ENCODE data around the gene KAZN.

Gene KAZN

GRCh38 chr1:14924455-14925331 is 326.2 kb downstream of the KAZN start:
- DNase-seq = no peak

DNA sequence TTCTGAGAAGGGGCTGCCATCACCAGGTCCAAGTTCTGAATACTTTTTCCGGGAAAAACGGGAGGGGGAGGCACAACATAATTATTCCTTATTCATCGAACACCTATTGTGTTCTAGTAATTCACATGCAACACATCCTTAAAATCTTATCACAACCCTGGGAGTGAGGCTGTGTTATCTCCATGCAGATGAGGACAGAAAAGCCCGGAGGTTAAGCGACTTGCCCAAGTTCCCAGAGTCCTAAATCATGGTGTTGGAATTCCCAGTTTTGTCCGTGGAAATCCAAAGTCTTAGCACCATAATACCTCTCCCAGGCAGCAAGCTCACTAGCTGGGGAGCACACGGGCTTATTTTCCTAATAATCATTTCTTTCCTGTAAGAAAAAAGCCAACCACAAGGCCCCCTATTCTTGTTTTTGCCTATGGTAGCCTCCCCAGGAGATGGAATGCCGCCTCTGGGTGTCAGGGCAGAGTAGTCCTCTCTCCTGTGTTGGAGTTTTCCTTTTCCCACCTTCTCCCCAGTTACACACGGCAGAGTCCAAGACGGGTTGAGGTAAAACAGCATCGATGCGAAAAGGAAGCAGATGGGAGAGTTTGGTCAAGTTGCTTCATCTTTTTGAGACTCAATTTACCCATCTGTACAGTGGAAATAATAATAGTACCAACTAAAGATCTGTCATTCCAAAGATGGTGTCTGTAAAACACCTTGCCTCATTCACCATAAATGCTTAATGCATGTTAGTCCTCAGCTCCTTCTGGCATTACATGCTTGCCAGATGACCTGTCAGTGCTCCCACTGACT is 327.1 kb downstream of the KAZN start:
- no peak for DNase-seq

DNA sequence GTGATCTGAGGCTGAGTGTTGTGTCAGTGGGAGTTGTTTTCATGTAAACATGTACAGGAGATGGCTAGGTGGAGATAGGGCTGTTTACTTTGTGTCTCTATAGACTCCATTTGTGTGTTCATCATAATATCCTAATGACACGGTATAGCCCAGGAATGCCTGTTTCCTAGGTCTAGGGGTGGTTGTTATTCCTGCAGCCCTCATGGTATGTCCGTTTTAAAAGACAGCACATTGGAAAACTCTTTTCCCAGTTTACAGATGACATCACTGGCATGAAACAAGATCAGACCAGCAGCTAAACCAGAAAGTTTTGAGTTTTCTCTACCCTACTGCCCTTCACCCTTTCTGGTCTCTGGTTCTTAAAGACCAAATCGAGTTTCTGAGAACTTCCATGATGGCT is 327.7 kb downstream of the KAZN start:
- DNase-seq = no peak

GRCh38 chr1:14926818-14927575 is 328.5 kb downstream of the KAZN start:
- DNase-seq = no peak

GRCh38 chr1:14928412-14928811 is 329.9 kb downstream of the KAZN start:
- no peak for DNase-seq

GRCh38 chr1:14928886-14929546 is 330.5 kb downstream of the KAZN start:
- DNase-seq = no peak

DNA sequence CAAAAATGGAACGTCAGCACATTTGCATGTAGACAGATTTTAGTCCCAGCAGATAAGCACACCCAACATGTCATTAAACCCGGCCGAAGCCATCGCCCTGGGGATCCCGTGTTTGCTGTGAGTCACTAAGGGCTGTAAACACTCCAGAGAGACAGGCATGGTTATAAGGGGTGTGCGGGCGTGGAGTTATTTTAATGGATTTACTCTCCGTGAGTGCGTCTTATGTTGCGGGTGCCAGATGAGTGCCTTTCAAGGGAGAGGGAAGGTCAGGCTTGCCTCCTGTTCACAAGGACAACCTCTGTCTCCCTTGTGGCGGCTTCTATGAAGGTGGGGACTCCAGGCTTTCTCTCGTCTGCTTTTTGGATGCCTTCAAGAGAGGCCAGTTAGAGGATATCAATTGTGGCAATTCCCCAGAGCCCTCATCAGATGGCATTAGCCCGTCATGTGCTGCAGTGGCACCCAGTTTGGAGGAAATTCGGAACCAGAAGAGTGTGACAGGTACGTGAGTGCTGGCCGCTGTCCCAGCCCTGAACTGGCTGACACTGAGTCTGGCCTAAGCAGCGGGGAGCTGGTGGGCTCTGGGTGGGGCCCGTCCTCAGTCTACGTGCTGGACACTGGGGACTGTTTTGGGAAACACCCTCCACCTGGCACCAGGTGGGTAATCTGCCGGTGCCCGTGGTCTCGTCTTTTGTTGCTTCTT is 331.2 kb downstream of the KAZN start:
- no peak for DNase-seq

- peak; percentile 52 for DNase-seq
Measured at GRCh38 chr1:14930247-14930965, 331.9 kb downstream of the KAZN start.

DNA sequence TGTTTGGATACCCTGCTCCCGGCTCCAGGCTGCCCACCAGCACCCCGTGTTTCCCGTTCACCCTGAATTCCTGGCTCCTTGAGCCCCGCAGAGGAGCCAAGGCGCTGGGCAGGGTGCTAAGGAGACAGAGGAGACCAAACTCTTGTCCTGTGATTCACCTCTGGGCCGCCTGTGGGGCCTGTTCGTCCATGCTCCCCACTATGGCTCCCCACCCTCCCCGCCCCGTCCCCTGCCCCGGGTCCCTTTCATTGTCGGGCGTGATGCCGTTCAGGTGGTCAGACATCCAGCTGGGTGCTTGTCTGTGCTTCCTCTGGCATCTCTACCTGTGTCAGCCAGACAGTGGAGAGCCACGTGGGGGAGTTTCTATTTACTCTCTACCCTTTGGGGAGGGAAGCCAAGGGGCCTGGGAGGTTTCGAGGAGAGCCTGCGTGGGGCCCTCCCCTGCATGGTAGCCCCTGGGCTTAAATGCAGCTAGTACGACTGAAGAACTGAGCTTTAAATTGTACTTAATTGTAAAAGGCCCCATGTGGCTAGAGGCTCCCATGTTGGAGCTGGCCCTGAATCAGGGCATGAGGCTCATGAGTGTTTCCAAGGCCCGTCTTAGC is 333.7 kb downstream of the KAZN start:
- DNase-seq = no peak

- no peak for DNase-seq
Measured at GRCh38 chr1:14934867-14935266, 336.4 kb downstream of the KAZN start.

DNA sequence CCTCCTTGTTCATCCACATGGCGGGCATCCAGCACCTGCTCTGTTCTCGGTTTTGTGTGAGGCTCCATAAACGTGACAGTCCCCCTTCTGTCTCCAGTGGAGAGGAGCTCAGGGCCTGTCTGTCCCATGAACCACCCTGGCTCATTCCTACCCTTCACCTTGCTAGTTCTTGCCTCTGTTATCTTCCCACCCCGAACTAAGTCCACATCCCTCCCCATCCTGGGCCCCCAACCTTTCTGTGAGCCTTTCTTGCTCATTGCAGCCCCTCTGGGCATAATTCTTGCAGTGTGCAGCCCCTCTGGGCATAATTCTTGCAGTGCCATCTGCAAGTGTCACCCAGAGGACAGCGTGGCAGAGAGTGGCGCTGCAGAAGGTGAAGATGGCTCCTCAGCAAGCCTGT is 338.3 kb downstream of the KAZN start:
- DNase-seq = no peak

DNA sequence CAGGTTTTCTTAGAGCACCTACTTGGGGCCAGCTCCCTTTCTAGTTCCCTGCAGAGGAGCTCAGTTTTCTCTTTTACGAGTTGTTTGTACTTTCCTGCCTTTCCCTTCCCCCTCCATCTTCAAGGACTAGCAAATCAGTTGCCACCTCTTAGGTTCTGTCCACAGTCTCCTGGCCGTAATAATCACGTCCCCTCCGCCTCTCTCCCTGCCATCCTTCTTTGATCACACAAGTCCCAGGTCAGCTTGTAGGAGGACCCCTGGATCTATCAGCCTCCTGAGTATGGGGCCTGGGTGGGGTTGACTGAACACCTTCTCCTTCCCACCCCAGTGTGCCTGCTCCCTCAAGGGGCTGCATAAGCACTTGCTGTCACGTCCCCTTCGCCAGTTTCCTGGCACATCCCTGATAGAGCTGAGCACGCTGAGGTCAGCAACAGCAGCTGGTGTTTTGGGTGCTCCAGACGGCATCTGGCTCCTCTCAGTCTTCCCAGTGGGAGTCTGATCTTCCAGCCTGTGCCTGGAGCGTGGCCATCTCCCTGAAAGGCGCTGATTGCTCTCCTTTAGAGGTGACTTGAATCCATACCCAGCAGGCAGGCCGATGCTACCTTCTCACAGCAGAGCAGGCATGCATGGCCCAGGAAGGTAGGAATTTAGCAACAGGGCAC is 338.9 kb downstream of the KAZN start:
- peak; percentile 89 for DNase-seq

DNA sequence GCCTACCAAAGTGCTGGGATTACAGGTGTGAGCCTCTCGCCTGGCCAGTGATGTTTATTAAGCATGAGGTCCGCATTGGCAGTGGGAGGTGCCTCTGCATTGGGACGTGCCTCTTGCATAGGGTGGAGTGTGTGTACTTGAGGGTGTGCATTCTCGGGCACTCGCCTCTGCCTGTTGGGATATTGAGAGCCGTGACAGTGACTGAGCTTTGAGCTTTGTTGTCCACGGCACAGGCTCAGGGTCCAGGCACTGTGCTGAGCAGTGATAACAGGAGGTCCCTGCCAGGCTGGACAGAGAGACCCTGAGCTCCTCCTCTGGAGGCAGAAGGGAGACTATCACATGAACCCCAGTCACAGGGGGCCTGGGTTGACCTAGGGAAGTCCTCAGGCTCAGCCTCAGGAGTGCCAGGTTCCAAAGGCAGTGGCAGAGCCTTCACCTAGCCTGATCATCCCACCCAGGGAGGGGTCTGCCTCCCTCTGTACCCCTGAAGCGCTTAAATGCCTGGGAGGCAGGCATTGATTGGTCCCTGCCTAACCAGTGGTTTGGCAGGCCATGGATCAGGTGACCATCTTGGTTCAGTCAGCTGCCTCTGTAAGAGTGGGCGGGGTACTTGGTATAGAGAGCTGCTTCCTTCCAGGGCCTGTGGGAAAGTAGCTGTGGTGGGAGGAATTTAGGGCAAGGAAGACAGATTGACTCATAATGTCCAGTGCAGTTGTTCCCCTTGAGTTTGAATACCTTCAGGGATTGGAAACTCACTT is 341.2 kb downstream of the KAZN start:
- DNase-seq = no peak

DNA sequence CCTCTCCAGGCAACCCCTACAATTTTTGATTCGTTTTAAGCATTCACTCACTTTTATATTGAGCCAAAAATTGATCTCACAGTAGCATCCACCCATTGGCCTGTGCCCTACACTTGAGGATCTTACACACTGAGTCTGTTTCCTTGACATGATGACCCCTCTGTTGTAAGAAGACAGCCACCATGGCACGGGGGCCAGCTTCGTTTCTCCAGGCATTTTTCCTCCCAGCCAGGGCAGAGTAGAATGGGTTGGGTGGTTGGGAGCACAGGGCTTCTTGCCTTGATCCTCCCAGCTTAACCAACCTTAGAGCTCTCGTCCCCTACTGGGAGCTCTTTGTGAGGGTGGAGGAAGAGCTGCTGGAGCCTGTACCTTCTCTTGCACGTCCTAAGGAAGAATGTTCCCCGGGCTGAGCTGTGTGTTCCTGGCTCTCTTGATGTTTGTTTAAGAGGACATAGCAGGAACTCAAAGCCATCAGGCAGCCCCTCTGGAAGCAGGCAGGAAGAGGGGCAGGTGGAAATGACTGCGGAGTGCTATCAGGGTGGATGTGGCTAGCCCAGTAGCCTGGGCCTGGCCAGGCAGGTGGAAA is 341.9 kb downstream of the KAZN start:
- no peak for DNase-seq

DNA sequence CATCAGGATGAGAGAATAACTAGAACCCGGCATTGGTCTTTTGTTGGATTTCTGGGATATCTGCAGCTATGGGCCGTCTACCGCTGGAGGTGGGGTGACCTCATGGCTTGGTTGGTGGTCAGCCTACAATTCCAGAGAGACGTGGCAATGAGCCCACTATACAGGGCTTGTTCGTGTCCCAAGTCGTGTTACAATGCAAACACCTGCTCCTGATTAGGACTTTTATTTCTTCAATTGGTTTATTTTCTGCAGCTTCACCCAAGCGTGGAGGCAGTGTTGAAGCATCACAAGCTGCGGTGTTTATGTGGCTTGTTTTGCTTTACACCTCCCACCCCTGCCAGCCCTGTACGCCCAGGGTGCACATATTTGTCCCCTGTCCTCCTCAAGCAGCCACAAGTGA is 343.4 kb downstream of the KAZN start:
- no peak for DNase-seq

GRCh38 chr1:14944471-14944985 is 346.0 kb downstream of the KAZN start:
- DNase-seq = no peak

GRCh38 chr1:14945132-14946010 is 346.9 kb downstream of the KAZN start:
- DNase-seq = peak; percentile 91

GRCh38 chr1:14946011-14946359 is 347.5 kb downstream of the KAZN start:
- no peak for DNase-seq

Measured in DMS 273 treated with DMSO at 0.1 percent for 48 hours (cell line).